Stimulated activated CD4-positive, alpha-beta T cell treated with anti-CD3 and anti-CD28 coated beads, Interleukin-15, amount 100 ng/mL, for 1 hour (primary cell): ENCODE measurements around the gene USP5.
A peak's percentile ranks its signal among the peaks of the same experiment; 100 is the strongest.
"Not testable (repeated sequence)": the region's sequence is repeated elsewhere in the genome, so short reads cannot be mapped to it uniquely, and the experiment has no call there.

Experiments
- DNase-seq, 2 donors: peaks; one replicate each; pipeline ENCODE4 v3.0.0-alpha.2; 2020; ENCODE audit warnings: low read depth in 1 of 2, low spot score in 1 of 2

The USP5 gene

GRCh38 chr12:6865307-6865706, 13.4 kb downstream of the USP5 start:
- DNase-seq = not testable (repeated sequence)

GRCh38 chr12:6866163-6866919, 14.4 kb downstream of the USP5 start:
- no peak for DNase-seq

DNA sequence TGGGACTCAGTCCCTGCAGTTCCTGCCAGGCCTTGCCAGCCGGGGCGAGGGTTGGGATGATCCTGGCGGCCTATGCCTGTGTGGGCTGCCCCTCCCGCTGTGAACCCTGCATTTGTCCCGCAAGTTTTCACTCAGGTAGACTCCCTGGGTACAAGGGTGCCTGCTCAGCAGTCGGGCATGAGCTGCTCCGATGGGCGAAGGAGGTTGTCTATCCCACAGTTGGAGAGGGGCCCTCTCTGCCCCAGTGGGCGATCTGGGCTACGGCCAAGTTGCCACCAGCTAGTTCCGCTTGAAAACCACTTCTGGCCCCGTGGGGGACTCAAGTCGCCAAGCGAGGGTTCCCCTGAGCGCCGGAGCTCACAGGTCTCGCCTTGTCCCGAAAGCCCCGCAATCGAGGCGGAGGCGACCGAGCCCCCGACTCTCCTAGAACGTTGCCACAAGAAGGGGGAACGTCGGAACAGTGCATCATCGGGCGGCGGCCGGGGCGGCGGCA, 15.0 kb downstream of the USP5 start:
- no peak for DNase-seq

DNA sequence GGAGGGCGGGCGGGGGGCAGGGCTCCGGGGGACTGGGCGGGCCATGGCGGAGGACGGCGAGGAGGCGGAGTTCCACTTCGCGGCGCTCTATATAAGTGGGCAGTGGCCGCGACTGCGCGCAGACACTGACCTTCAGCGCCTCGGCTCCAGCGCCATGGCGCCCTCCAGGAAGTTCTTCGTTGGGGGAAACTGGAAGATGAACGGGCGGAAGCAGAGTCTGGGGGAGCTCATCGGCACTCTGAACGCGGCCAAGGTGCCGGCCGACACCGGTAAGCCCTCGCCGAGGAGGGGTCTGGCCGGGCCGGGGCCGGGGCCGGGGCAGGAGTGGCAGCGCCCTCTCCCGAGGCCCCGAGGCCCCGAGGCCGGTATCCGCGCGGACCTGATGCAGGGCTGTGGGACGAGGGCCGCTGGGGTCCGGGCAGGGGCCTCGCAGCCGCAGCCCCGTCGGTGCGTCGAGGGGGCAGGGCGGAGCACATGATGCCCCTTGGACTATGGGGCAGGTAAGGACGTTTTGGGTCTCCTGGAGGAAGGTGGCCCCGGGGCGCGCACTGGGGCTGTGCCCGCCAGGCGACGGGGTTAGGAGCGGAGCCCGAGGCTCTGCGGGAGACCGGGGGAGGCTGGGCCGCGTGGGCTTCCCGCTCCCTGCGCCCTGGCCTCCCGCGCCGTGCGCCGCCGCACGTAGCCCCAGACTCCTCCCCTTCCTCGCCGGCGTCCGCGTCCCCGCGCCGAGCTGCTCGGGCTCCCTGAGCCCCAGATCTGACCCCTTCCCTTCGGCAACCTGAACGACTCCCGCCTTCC, 15.7 kb downstream of the USP5 start, which contains the start of gene TPI1:
TSS of gene TPI1 (plus strand) at position 119 of the 798 bp plus-strand sequence. CDS start at position 155, 36 bp downstream.
- DNase-seq = peak; percentile 61 to 74

DNA sequence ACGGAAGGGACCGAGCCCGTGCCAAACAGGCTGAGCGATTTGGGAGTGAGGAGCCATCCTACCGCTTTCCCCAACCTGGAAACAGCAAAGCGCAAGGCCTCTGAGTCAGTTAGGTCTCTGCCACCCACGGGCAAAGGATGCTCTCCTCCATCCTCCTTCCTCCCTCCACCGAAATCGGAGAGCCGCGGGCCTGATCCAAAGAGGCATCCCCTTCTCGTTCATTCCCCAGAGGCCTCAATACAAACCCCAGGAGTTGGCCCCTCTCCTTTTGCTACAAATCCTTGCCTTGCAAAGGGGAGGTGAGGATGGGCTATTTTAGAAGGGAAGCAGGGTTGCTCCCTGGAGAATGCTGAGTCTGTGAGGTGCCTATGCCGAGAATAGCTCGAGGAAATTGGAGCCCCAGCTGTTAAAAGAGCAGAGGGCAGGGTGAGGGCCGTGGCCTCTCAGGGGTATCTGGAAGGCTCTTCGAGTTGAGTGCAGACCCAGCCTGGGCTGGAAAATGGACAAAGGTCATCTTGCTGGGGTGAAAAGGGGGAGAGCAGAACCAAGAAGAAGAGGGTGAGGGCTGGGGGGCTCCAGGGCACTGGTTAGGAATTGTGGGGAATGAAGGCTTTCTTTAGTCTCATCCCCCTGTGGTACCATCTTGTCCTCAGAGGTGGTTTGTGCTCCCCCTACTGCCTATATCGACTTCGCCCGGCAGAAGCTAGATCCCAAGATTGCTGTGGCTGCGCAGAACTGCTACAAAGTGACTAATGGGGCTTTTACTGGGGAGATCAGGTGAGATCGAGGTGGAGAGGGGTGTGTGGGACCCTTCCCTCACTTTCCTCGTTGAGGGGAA, 16.5 kb downstream of the USP5 start:
- DNase-seq = no peak

DNA sequence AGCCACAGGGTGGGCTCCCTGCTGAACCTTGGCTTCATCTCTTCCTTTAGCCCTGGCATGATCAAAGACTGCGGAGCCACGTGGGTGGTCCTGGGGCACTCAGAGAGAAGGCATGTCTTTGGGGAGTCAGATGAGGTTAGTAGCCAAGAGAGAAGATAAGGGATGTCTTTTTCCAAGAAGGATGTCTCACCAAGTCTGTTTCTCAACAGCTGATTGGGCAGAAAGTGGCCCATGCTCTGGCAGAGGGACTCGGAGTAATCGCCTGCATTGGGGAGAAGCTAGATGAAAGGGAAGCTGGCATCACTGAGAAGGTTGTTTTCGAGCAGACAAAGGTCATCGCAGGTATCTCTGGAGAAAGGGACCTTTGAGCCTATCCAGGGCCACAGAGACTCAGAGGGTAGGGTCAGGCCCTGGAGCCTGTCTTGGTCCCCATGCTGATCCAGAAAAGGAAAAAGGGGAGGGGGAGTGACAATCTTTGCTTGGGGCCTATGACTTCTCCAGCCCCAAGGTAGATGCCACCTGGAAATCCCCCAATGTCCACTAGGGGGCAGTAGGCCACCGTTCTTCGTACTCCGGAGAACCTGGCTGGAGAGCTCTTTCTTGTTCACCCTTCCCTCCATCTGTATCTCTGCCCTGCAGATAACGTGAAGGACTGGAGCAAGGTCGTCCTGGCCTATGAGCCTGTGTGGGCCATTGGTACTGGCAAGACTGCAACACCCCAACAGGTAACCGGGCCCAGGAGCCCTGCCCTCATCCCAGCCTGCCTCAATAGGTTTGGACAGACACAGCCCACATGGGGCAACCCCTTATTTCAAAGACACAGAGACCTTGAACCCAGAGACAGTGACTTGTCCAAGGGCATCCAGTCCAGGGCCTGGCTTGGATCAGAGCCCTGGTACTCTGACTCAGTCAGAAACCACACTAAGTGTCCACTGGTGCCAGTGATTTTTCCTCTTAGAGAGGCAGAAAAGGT, 17.4 kb downstream of the USP5 start:
- peak; percentile 66 to 76 for DNase-seq

DNA sequence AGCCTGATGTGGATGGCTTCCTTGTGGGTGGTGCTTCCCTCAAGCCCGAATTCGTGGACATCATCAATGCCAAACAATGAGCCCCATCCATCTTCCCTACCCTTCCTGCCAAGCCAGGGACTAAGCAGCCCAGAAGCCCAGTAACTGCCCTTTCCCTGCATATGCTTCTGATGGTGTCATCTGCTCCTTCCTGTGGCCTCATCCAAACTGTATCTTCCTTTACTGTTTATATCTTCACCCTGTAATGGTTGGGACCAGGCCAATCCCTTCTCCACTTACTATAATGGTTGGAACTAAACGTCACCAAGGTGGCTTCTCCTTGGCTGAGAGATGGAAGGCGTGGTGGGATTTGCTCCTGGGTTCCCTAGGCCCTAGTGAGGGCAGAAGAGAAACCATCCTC, 18.4 kb downstream of the USP5 start:
- not testable (repeated sequence) for DNase-seq

- no peak for DNase-seq
Measured at GRCh38 chr12:6871052-6871957, 19.4 kb downstream of the USP5 start.

DNA sequence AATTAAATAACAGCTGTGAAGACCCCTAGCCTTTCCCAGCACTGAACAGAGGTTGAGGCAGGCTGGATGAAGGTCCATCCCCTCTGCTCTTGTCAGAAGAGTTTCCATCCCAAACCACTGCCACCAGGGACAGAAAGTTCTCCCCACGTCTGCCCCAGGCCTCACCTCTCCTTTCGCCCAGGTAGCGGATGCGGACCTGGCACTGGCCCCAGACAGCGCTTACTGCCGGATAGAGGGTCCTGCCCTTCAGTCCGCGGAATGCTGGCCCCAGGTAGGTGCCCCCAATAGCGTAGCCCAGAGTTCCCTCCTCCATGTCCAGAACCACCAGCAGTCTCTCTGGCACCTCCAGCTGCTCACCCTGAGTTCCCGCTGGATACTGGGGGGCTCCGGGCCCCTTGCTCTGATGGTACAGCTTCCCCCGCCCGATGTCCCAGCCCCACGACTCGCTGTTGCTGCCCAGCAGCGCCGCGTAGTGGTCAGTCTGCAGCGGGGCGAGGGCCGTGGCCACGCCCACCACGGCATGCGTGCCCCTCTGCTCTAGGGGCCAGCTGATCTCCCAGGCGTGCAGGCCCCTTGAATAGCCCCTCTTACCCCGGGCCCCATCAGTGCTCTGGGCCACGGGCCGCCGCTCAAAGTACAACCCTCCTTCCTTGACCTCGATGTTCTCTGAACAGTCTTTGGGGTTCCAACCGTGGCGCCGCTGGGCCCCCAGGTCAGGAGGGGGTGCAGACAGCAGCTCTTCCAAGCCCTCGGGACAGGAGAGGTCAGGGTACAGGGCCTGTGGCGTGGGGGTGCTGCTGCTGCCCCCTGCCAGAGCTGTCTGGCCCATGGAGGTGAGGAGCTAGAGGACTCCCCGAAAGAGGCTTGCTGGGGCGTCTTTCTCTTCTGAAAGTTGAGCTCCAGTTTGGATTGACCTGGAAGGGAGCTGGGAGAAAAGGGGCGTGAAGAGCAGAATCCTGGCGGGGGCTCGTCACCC, 20.4 kb downstream of the USP5 start:
- DNase-seq = peak; percentile 77 to 81

DNA sequence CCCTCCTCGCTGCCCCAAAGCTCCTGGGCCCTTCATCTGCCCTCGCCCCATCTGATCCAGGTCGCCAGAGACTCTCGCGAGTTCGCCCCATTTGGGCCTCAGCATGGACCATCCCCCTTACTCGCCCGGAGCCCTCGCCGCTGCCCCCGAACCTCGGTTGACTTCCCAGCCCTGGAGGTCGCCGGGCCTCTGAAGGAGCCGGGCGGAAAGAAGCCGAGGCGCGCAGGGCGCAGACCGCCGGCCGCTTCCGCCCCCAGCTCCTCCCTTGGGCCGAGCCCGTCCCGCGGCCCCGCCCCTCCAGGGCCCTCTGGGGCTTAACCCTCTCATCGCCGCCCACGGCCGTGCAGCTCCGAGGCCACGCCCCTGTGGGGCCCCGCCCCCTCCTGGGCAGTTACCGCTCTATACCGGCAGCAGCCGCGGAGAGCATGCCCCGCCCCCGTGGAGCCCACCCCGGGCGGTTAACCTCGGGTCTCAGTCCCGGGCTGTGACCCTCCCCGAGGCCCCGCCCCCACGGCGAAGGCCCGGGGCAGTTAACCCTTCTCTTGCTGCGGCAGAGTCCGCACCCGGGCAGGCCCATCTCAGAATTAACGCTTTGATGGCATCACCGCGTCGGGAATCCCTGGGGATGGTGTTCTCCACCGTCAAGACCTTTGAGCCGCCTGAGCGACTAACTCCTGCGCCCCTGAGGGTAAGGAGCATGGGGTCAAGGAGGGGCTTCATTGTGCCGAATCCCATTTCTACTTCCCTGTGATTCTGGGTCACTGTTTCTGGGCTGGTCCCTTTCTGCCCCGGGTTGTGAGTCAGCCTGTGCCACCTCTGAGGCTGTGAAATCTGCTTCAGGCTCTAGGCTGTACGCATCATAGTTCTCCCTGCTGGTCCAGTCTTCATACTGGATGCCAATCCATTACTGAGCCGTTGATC, 21.4 kb downstream of the USP5 start, which contains the start of gene SPSB2:
TSS of gene SPSB2 (minus strand) at position 210 of the 921 bp plus-strand sequence. CDS start 402 bp downstream, outside the sequence.
- peak; percentile 98 to 100 for DNase-seq

GRCh38 chr12:6874015-6874368, 22.0 kb downstream of the USP5 start:
- not testable (repeated sequence) for DNase-seq

DNA sequence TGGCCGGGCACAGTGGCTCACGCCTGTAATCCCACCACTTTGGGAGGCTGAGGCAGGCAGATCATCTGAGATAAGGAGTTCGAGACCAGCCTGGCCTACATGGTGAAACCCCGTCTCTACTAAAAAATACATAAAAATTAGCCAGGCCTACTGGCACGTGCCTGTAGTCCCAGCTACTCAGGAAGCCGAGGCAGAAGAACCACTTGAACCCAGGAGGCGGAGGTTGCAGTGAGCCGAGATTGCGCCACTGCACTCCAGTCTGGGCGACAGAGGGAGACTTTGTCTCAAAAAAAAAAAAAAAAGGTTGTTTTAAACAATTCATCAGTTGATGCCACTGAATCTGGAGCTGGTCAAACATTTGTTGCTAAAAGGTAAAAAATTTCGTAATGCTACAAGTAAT, 27.9 kb downstream of the USP5 start:
- not testable (repeated sequence) for DNase-seq

GRCh38 chr12:6883252-6883651, 31.3 kb downstream of the USP5 start:
- no peak for DNase-seq

GRCh38 chr12:6883683-6884082, 31.7 kb downstream of the USP5 start:
- DNase-seq = no peak

DNA sequence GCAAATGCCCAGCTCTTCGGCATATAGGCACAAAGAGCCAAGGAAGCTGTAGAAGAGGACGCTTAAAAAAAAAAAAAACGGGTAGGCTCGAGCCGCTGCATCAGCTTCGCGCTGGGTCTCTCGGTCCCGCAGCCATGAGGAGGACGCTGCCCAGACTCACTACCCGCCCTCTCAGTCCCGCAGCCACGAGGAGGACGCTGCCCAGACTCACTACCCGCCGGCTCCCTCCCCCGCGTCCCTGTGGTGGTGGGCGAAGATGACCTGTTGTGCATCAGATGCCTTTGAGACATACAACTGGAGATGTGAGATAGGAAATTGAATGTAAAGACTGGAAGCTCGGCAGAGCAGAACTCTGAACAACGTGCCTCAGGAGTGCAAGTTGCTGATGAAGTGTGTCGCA, 32.6 kb downstream of the USP5 start:
- no peak for DNase-seq

DNA sequence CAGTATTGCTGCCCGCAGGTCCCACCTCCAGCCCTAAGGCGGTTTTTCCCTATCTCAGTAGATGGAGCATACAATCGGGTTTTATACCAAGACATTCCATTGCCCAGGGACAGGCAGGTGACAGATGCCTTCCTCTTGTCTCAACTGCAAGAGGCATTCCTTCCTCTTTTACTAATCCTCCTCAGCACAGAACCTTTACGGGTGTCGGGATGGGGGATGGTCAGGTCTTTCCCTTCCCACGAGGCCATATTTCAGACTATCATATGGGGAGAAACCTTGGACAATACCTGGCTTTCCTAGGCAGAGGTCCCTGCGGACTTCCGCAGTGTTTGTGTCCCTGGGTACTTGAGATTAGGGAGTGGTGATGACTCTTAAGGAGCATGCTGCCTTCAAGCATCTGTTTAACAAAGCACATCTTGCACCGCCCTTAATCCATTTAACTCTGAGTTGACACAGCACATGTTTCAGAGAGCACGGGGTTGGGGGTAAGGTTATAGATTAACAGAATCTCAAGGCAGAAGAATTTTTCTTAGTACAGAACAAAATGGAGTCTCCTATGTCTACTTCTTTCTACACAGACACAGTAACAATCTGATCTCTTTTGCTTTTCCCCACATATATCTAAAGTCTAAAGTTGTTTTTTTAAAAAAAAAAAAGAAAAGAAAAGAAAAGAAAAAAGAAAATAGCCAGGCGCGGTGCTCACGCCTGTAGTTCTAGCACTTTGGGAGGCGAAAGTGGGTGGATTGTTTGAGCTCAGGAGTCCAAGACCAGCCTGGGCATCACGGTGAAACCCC, 34.5 kb downstream of the USP5 start:
- DNase-seq = not testable (repeated sequence)
